Stomach smooth muscle (tissue), 2 donors: ENCODE results near the gene WEE2.

Experiments used
- H3K27ac ChIP-seq: one replicate; pipeline ENCODE4 v1.7.0; 2013; ENCODE audit warnings: mild to moderate bottlenecking, low read length, inconsistent platforms
- H3K27me3 ChIP-seq, 2 donors: one replicate each; pipeline ENCODE4 v1.7.0; 2013; ENCODE audit warnings: low read length in 2 of 2; ENCODE audit not compliant: insufficient read depth in 2 of 2, control insufficient read depth in 1 of 2
- H3K36me3 ChIP-seq, 2 donors: one replicate each; pipeline ENCODE4 v1.7.0; 2013; ENCODE audit warnings: low read length in 2 of 2; ENCODE audit not compliant: control insufficient read depth in 2 of 2, insufficient read depth in 2 of 2
- H3K4me1 ChIP-seq: one replicate; pipeline ENCODE4 v1.7.0; 2013; ENCODE audit warnings: low read length; ENCODE audit not compliant: control insufficient read depth, insufficient read depth
- H3K4me3 ChIP-seq, 2 donors: one replicate each; pipeline ENCODE4 v1.7.0; 2013; ENCODE audit warnings: low read length in 2 of 2
- H3K9ac ChIP-seq, 2 donors: one replicate each; pipeline ENCODE4 v1.7.0; 2013; ENCODE audit warnings: low read length in 2 of 2, mild to moderate bottlenecking in 1 of 2
- H3K9me3 ChIP-seq, 2 donors: one replicate each; pipeline ENCODE4 v1.7.0; 2013; ENCODE audit warnings: low read length in 2 of 2; ENCODE audit not compliant: control insufficient read depth in 2 of 2
- donor health status: healthy.
- donor health status: Pancreatic carcinoma.

WEE2 gene

DNA sequence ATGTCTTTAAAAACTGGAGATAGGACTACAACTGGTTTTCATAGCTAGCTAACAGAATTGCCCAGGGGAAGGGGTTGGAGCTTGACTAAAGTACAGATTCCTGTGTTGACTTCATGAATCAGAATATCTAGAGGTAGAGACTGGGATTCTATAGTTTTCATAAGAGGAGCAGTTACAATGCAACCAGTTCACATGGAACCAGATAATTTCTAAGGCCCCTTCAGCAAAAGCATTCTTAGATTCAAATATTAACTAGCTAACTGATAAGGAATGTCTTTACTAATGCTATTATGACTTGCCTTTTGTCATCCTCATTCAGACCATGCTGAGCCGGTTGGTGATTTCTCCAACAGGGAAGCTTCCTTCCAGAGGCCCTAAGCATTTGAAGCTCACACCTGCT lies 5.7 kb downstream of the WEE2 start:
- H3K27ac ChIP-seq, result no peak overlapping the region
- peaks cover 0 to 2% of the 10 kb centered on the region in 2 donors for H3K36me3 ChIP-seq
- H3K9me3 ChIP-seq, result no peaks in the 10 kb centered on the region
- H3K4me1 ChIP-seq, result no peaks in the 10 kb centered on the region
- no peak overlapping the region for H3K9ac ChIP-seq
- no peaks in the 10 kb centered on the region for H3K27me3 ChIP-seq
- no peak overlapping the region for H3K4me3 ChIP-seq

DNA sequence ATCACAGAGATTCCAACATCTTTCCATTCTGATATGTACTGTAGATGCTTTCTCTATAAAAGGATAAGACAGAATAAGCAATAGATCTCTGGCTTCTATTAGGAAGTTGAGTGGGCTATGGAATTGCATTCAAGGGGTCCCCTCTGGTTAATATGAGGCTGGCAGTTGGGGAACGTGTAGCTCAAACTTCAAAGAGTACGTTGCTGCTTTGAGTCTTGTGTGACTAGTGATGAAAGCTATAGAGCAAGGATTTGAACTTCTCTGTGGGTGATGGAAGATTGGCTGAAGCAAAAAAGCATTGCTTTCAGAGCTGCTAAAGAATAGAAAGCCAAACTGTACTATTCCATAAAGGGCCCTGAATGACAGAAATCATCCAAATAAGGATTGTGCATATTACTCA lies 6.4 kb downstream of the WEE2 start:
- Histone ChIP-seq H3K4me1 (no peaks in the 10 kb centered on the region), H3K4me3 (no peak overlapping the region), H3K27me3 (no peaks in the 10 kb centered on the region), H3K27ac (no peak overlapping the region), H3K36me3 (peaks cover 0 to 2% of the 10 kb centered on the region in 2 donors), H3K9ac (no peak overlapping the region), H3K9me3 (no peaks in the 10 kb centered on the region)

GRCh38 chr7:141715018-141715417 lies 6.9 kb downstream of the WEE2 start:
- Histone ChIP-seq H3K36me3 (peaks cover 0 to 2% of the 10 kb centered on the region in 2 donors), H3K9me3 (no peaks in the 10 kb centered on the region), H3K27me3 (no peaks in the 10 kb centered on the region), H3K27ac (no peak overlapping the region), H3K4me1 (no peaks in the 10 kb centered on the region), H3K9ac (no peak overlapping the region), H3K4me3 (no peak overlapping the region)

- H3K27me3 ChIP-seq, result no peaks in the 10 kb centered on the region
- H3K4me1 ChIP-seq, result no peaks in the 10 kb centered on the region
- no peak overlapping the region for H3K27ac ChIP-seq
- no peak overlapping the region for H3K4me3 ChIP-seq
- no peaks in the 10 kb centered on the region for H3K9me3 ChIP-seq
- peaks cover 0 to 2% of the 10 kb centered on the region in 2 donors for H3K36me3 ChIP-seq
- no peak overlapping the region for H3K9ac ChIP-seq
These were observed 7.9 kb downstream of the WEE2 start for GRCh38 chr7:141715794-141716689.

DNA sequence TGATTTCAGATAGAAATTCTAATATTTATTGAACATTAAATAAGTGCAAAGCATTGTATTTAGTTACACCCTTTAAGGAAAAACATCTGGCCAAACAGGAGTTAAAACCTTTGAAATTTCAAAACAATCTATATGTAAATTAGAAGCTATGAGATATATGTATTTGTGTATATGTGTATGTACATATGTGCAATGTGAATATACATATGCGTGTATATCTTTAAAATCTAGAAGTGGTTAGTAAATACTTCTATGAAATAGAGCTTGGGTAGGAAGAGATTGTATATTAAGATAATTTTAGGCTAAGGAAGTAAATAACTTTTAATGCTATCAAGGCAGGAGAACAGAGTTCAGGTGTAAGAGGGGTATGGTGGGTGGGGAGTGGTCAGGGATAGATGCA lies 9.3 kb downstream of the WEE2 start:
- no peaks in the 10 kb centered on the region for H3K9me3 ChIP-seq
- no peak overlapping the region for H3K4me3 ChIP-seq
- H3K27ac ChIP-seq, result no peak overlapping the region
- H3K4me1 ChIP-seq, result no peaks in the 10 kb centered on the region
- H3K9ac ChIP-seq, result no peak overlapping the region
- H3K27me3 ChIP-seq, result no peaks in the 10 kb centered on the region
- H3K36me3 ChIP-seq, result peaks cover 0 to 2% of the 10 kb centered on the region in 2 donors

- H3K4me1 ChIP-seq, result no peaks in the 10 kb centered on the region
- H3K9me3 ChIP-seq, result no peaks in the 10 kb centered on the region
- no peaks in the 10 kb centered on the region for H3K27me3 ChIP-seq
- H3K36me3 ChIP-seq, result no peaks in the 10 kb centered on the region
- no peak overlapping the region for H3K4me3 ChIP-seq
- no peak overlapping the region for H3K9ac ChIP-seq
- no peak overlapping the region for H3K27ac ChIP-seq
These were observed 14.4 kb downstream of the WEE2 start for GRCh38 chr7:141722529-141722928.

DNA sequence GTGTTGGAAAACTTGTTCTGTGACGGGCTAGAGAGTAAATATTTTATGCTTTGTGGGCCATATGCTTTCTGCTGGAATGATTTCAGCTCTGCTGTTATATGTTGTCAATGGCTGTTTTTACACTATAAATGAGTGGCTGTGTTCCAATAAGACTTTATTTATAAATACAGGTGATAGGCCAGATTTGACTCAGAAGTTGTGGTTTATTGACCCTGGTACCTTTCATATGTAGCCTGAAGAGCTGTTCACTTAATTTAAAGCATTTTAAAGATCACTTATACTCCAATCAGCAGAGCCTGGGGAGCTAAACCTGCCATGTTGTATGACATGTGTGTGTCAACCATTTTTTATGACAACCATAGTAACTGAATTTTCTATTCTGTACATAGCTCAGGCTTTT lies 20.9 kb downstream of the WEE2 start:
- Histone ChIP-seq H3K27me3 (no peaks in the 10 kb centered on the region), H3K36me3 (no peaks in the 10 kb centered on the region), H3K4me1 (no peaks in the 10 kb centered on the region), H3K9me3 (no peaks in the 10 kb centered on the region), H3K27ac (no peak overlapping the region), H3K9ac (no peak overlapping the region), H3K4me3 (no peak overlapping the region)

DNA sequence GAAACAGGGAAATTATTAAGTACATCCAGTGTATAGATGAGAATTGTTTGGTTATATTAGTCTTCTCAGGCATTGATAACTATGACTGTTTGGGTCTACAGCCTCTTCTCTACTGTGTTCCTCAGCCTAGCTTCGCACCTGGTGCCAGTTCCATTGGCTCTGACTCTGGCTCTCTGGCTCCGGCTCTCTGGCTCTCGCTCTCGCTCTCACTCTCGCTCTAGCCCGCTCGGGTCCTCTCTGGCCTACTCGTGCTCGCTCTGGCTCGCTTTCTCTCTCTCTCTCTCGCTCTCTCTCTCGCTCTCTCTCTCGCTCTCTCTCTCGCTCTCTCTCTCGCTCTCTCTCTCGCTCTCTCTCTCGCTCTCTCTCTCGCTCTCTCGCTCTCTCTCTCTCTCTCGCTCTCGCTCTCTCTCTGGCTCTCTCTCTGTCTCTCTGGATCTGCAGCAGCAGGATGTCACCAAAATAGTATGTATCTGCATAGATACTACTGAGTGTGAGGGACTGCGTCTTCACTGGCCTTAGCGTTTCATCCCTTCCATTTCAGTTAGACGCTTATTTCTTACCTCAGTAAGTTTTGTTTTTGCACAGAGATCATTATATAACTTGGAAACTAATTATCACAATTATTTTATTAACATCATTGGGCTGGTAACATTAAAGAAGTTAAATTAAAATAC lies 23.5 kb downstream of the WEE2 start:
- Histone ChIP-seq H3K4me3 (no peak overlapping the region), H3K9me3 (no peaks in the 10 kb centered on the region), H3K27me3 (no peaks in the 10 kb centered on the region), H3K27ac (no peak overlapping the region), H3K4me1 (no peaks in the 10 kb centered on the region), H3K9ac (no peak overlapping the region), H3K36me3 (no peaks in the 10 kb centered on the region)

- Histone ChIP-seq H3K4me3 (peak overlapping the region; percentile 100), H3K9ac (peak overlapping the region; percentile 91 to 93)
These were observed 29.1 kb downstream of the WEE2 start for GRCh38 chr7:141737118-141737835.

GRCh38 chr7:141737836-141738591 lies 29.9 kb downstream of the WEE2 start, which contains the start of gene SSBP1:
Gene SSBP1 (plus strand): TSS chr7:141738358. CDS start chr7:141739167, 809 bp downstream.
- H3K9me3 ChIP-seq, result no peaks in the 10 kb centered on the region
- peaks cover 16% of the 10 kb centered on the region for H3K4me1 ChIP-seq
- peak within 1 kb of the TSS; percentile 91 to 93 for H3K9ac ChIP-seq
- peak within 1 kb of the TSS; percentile 100 for H3K4me3 ChIP-seq
- H3K27me3 ChIP-seq, result no peaks in the 10 kb centered on the region
- peaks cover 13 to 17% of the 10 kb centered on the region in 2 donors for H3K36me3 ChIP-seq
- peak within 1 kb of the TSS; percentile 78 for H3K27ac ChIP-seq

More at GRCh38 chr7:141737118-141737835, 29.1 kb downstream of the WEE2 start:
- Histone ChIP-seq H3K27ac (peak overlapping the region; percentile 56), H3K27me3 (no peaks in the 10 kb centered on the region), H3K4me1 (peaks cover 16% of the 10 kb centered on the region), H3K9me3 (no peaks in the 10 kb centered on the region), H3K36me3 (peaks cover 6 to 15% of the 10 kb centered on the region in 2 donors)
